Mucosa of rectum (tissue), 2 donors: Measurements from ENCODE around the gene ESR1.
"Not testable (repeated sequence)": the region's sequence is repeated elsewhere in the genome, so short reads cannot be mapped to it uniquely, and the experiment has no call there.

Experiments used
- H3K27ac ChIP-seq, 2 donors: one replicate each; pipeline ENCODE4 v1.7.0; 2013; ENCODE audit warnings: inconsistent platforms in 2 of 2, low read depth in 2 of 2, low read length in 2 of 2
- H3K27me3 ChIP-seq, 2 donors: one replicate each; pipeline ENCODE4 v1.7.0; 2013; ENCODE audit warnings: low read length in 2 of 2; ENCODE audit not compliant: control insufficient read depth in 2 of 2, insufficient read depth in 2 of 2
- H3K36me3 ChIP-seq, 2 donors: one replicate each; pipeline ENCODE4 v1.7.0; 2013; ENCODE audit warnings: low read length in 2 of 2; ENCODE audit not compliant: control insufficient read depth in 2 of 2, insufficient read depth in 2 of 2
- H3K4me1 ChIP-seq, 2 donors: one replicate each; pipeline ENCODE4 v1.7.0; 2013; ENCODE audit warnings: low read length in 2 of 2, mild to moderate bottlenecking in 1 of 2; ENCODE audit not compliant: control insufficient read depth in 2 of 2, insufficient read depth in 2 of 2
- H3K4me3 ChIP-seq, 2 donors: one replicate each; pipeline ENCODE4 v1.7.0; 2013; ENCODE audit warnings: low read length in 2 of 2
- H3K9ac ChIP-seq, 2 donors: one replicate each; pipeline ENCODE4 v1.7.0; 2013; ENCODE audit warnings: low read length in 2 of 2, low read depth in 1 of 2, mild to moderate bottlenecking in 1 of 2
- H3K9me3 ChIP-seq, 2 donors: one replicate each; pipeline ENCODE4 v1.7.0; 2013; ENCODE audit warnings: low read length in 2 of 2; ENCODE audit not compliant: control insufficient read depth in 2 of 2
- donor health status: healthy.
- donor health status: Normal muscosa, but diverticular disease.

ESR1 gene

GRCh38 chr6:152004036-152004566 is 196.6 kb downstream of the ESR1 start:
- no peaks in the 10 kb centered on the region for H3K36me3 ChIP-seq
- H3K9me3 ChIP-seq = no peaks in the 10 kb centered on the region
- H3K4me1 ChIP-seq = no peaks in the 10 kb centered on the region
- no peak overlapping the region for H3K27ac ChIP-seq
- H3K27me3 ChIP-seq = no peaks in the 10 kb centered on the region
- no peak overlapping the region for H3K9ac ChIP-seq
- H3K4me3 ChIP-seq = no peak overlapping the region

DNA sequence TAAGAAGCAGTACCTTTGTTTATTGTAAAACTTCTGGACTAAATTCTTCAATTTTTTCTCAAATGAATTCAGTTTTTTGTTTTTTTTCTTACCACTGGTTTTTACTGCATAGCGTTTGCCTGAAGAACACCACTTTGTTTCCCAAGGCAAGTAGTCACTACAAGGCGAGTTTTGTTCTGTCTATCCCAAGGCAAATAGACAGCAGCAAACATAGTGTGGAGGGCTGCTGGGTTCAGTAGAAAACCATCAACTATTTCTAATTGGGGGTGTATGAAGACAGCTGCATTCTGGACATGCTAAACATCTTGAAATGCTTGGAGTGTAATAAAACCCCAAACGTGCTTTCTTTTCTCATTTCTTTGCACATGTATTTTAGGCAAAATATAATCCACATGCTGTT is 197.4 kb downstream of the ESR1 start:
- no peak overlapping the region for H3K9ac ChIP-seq
- no peaks in the 10 kb centered on the region for H3K4me1 ChIP-seq
- H3K9me3 ChIP-seq = no peaks in the 10 kb centered on the region
- no peaks in the 10 kb centered on the region for H3K27me3 ChIP-seq
- no peak overlapping the region for H3K4me3 ChIP-seq
- no peaks in the 10 kb centered on the region for H3K36me3 ChIP-seq
- no peak overlapping the region for H3K27ac ChIP-seq

DNA sequence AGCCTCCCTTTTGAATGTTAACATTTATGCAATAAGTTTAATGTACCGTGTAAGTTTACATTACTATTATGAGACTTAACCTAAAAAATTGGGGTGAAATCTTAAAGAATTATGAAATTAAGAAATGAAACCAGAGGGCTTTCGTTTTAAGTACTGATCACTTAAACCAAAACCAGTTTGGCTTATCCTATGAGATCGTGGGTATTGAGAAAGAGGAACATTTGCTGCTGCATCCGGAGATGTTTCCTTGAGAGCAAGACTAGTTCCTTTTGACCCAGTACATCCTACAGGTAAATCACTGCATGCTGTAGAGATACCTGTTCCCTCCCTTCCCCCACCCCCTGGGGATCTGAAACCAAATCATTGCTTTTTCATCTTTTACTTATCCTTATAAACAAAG is 201.3 kb downstream of the ESR1 start:
- no peaks in the 10 kb centered on the region for H3K27me3 ChIP-seq
- H3K9me3 ChIP-seq = no peaks in the 10 kb centered on the region
- H3K9ac ChIP-seq = no peak overlapping the region
- no peaks in the 10 kb centered on the region for H3K36me3 ChIP-seq
- H3K27ac ChIP-seq = no peak overlapping the region
- no peak overlapping the region for H3K4me3 ChIP-seq
- H3K4me1 ChIP-seq = no peaks in the 10 kb centered on the region

DNA sequence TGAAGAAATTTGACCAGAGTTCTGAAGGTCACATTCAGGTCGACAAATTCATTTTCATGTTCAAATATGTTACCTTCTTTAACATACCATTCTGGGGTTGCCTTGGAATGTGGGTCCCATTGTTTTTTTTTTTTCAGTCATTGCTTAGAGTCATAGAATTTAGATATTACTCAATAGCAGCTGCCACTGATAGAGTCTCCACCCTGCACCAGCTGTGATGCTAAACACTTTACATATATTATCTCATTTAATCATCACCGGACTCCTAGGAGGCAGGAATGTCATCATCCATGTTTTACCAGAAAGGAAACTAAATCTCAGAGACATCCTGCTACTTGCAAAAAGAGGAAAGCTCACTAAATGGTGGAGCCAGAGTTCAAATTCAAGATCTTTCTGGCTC is 204.7 kb downstream of the ESR1 start:
- Histone ChIP-seq H3K27me3 (no peaks in the 10 kb centered on the region), H3K27ac (no peak overlapping the region)

DNA sequence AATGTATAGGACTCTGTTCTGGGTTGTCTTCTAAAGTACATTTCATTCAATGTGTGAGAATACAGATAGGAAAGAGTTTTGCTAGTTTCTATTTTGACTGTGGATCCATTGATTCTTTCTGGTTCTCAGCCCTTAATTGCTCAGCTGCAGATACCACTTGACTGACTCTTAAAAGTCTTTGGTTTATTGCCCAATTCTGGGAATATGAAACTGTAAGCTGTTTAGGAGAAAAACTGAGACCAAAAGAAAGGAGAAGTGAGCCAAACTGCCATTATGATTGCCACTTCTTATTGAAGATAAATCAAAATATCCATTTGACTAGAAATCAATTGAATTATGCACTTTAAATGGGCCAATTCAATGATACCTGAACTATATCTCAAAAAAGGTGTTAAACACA is 211.4 kb downstream of the ESR1 start:
- no peaks in the 10 kb centered on the region for H3K36me3 ChIP-seq
- H3K27me3 ChIP-seq = no peaks in the 10 kb centered on the region
- no peak overlapping the region for H3K4me3 ChIP-seq

More for the DNA sequence above, 204.7 kb downstream of the ESR1 start:
- no peaks in the 10 kb centered on the region for H3K9me3 ChIP-seq
- H3K4me3 ChIP-seq = no peak overlapping the region
- H3K4me1 ChIP-seq = no peaks in the 10 kb centered on the region
- no peak overlapping the region for H3K9ac ChIP-seq
- H3K36me3 ChIP-seq = no peaks in the 10 kb centered on the region

DNA sequence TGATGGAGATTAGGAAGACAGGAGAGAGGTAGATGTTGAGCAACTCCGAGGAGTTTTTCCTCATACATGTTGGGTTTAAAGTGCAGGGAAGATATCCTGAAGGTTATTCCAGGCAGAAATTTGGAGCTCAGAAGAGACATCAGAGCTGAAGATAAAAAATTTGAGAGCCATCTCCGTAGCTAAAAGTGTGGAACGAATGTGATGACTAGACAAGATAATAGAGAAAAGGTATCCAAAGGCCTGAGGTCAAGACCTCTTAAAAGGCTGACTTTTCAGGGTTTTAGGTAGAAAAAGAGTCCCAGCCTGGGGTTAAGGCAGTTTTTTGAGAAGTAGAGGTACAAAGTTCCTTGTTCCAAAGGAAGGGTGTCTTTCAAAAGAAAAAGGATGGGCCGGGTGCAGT is 214.8 kb downstream of the ESR1 start:
- no peaks in the 10 kb centered on the region for H3K36me3 ChIP-seq
- no peak overlapping the region for H3K27ac ChIP-seq
- H3K9me3 ChIP-seq = no peaks in the 10 kb centered on the region

More for the DNA sequence above, 211.4 kb downstream of the ESR1 start:
- no peaks in the 10 kb centered on the region for H3K9me3 ChIP-seq
- no peak overlapping the region for H3K27ac ChIP-seq
- H3K4me1 ChIP-seq = no peaks in the 10 kb centered on the region
- no peak overlapping the region for H3K9ac ChIP-seq

DNA sequence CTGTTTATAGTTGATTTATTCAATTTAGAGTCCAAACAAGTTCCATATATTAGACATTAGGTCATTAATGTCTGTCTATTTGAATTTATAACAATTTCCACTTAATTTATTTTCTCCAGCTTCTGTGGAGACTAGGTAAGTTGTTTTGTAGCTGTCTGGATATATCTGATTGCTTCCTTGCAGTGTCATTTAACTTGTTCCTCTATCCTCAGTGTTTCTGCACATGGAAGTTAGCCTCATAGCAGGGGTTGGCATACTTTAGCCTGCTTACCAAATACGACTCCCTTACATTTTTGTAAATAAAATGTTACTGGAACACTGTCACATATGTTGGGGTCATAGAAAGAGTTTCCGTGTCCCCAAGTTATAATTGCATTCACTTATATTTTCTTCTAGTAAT is 216.1 kb downstream of the ESR1 start:
- no peaks in the 10 kb centered on the region for H3K27me3 ChIP-seq
- H3K4me1 ChIP-seq = no peaks in the 10 kb centered on the region
- H3K9ac ChIP-seq = no peak overlapping the region
- no peak overlapping the region for H3K4me3 ChIP-seq
- H3K9me3 ChIP-seq = no peaks in the 10 kb centered on the region
- no peak overlapping the region for H3K27ac ChIP-seq
- H3K36me3 ChIP-seq = no peaks in the 10 kb centered on the region

More for the DNA sequence above, 214.8 kb downstream of the ESR1 start:
- Histone ChIP-seq H3K4me1 (no peaks in the 10 kb centered on the region), H3K27me3 (no peaks in the 10 kb centered on the region), H3K4me3 (no peak overlapping the region), H3K9ac (no peak overlapping the region)

DNA sequence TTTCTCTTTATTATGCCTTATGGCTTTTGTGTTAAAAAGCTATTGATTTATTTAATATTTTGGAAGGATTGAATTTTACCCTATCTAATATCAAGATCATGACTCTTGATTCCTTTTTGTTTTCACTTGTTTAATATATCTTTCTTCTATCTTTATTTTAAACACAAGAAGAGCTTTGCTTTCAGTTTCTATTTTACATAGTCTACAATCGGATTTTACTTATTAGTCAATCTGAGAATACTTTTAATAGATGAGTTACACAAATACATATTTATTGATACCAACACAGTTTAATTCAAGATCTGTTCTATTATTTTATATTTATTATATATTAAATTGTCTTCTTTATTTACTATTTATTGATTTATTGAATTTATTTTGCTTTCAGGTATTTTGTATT is 218.8 kb downstream of the ESR1 start:
- no peak overlapping the region for H3K9ac ChIP-seq
- no peak overlapping the region for H3K27ac ChIP-seq
- no peaks in the 10 kb centered on the region for H3K4me1 ChIP-seq
- no peaks in the 10 kb centered on the region for H3K9me3 ChIP-seq
- H3K27me3 ChIP-seq = no peaks in the 10 kb centered on the region
- no peaks in the 10 kb centered on the region for H3K36me3 ChIP-seq
- no peak overlapping the region for H3K4me3 ChIP-seq

DNA sequence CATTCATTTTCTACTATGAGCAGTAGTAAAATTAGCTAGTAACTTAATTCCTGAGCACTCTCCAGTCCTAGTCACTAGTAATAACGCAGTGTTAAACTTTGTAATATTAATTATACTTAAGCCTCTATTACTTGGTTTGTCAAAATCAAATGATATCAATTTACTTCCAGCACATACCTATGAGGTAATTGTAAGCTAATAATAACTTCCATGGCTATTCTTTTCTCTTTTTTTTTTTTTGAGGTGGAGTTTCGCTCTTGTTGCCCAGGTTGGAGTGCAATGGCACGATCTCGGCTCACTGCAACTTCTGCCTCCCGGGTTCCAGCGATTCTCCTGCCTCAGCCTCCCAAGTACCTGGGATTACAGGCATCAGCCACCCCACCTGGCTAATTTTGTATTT is 219.3 kb downstream of the ESR1 start:
- not testable (repeated sequence) for H3K36me3 ChIP-seq, H3K4me3 ChIP-seq, H3K9me3 ChIP-seq, H3K4me1 ChIP-seq, H3K9ac ChIP-seq, H3K27me3 ChIP-seq, H3K27ac ChIP-seq

DNA sequence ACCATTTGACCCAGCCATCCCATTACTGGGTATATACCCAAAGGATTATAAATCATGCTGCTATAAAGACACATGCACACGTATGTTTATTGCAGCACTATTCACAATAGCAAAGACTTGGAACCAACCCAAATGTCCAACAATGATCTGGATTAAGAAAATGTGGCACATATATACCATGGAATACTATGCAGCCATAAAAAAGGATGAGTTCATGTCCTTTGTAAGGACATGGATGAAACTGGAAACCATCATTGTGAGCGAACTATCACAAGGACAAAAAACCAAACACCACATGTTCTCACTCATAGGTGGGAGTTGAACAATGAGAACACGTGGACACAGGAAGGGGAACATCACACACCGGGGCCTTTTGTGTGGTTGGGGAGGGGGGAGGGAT is 226.3 kb downstream of the ESR1 start:
- H3K27me3 ChIP-seq, H3K9ac ChIP-seq, H3K4me1 ChIP-seq, H3K27ac ChIP-seq, H3K9me3 ChIP-seq, H3K4me3 ChIP-seq, H3K36me3 ChIP-seq: not testable (repeated sequence)

- no peak overlapping the region for H3K4me3 ChIP-seq
- H3K9me3 ChIP-seq = no peaks in the 10 kb centered on the region
- no peaks in the 10 kb centered on the region for H3K36me3 ChIP-seq
- no peak overlapping the region for H3K9ac ChIP-seq
- no peak overlapping the region for H3K27ac ChIP-seq
- H3K27me3 ChIP-seq = no peaks in the 10 kb centered on the region
- no peaks in the 10 kb centered on the region for H3K4me1 ChIP-seq
These were observed 227.1 kb downstream of the ESR1 start for GRCh38 chr6:152034631-152035030.
